WTC11 (cell line): Measurements from ENCODE around the gene TMEM18.

ENCODE experiments used
- IRF1 ChIP-seq: sonication (generic); formaldehyde crosslinking; IDR thresholded peaks from 2 replicates; pipeline ENCODE4 v1.8.0; 2023; ENCODE audit warnings: missing genetic modification reagents
- JUN ChIP-seq: sonication (generic); formaldehyde crosslinking; IDR thresholded peaks from 2 replicates; pipeline ENCODE4 v1.8.0; 2023; ENCODE audit warnings: mild to moderate bottlenecking, missing genetic modification reagents
- MAX ChIP-seq: sonication (generic); formaldehyde crosslinking; IDR thresholded peaks from 2 replicates; pipeline ENCODE4 v1.8.0; 2022; ENCODE audit warnings: mild to moderate bottlenecking, missing genetic modification reagents
- NFE2L1 ChIP-seq: sonication (generic); formaldehyde crosslinking; IDR thresholded peaks from 2 replicates; pipeline ENCODE4 v1.8.1; 2023; ENCODE audit warnings: missing genetic modification reagents
- NR2C2 ChIP-seq: sonication (generic); formaldehyde crosslinking; IDR thresholded peaks from 2 replicates; pipeline ENCODE4 v1.8.0; 2022; ENCODE audit warnings: mild to moderate bottlenecking, missing genetic modification reagents
- USF2 ChIP-seq: sonication (generic); formaldehyde crosslinking; IDR thresholded peaks from 2 replicates; pipeline ENCODE4 v1.8.1; 2023; ENCODE audit warnings: mild to moderate bottlenecking, missing genetic modification reagents, moderate library complexity
- ZNF396 ChIP-seq: fragments of 250-450 bp; sonication (Bioruptor Pico); IDR thresholded peaks from 2 replicates; pipeline ENCODE4 v1.8.0; 2021; ENCODE audit warnings: mild to moderate bottlenecking, moderate library complexity, borderline replicate concordance
- TF ChIP-seq, protein P1 (sequence below): fragments of 200-600 bp; IDR thresholded peaks from 2 replicates; pipeline ENCODE4 v1.8.0; 2022; ENCODE audit warnings: antibody characterized with exemption
- TF ChIP-seq, protein P2 (sequence below): sonication (generic); formaldehyde crosslinking; IDR thresholded peaks from 2 replicates; pipeline ENCODE4 v1.8.1; 2022; ENCODE audit warnings: low read depth, missing genetic modification reagents, borderline replicate concordance

GRCh38 chr2:666441-666840 lies 10.8 kb downstream of the TMEM18 start:
- no peak for TF ChIP-seq USF2 (CRISPR knock-in tag)
- no peak for TF ChIP-seq IRF1 (CRISPR knock-in tag)
- no peak for TF ChIP-seq MAX (CRISPR knock-in tag)
- TF ChIP-seq, protein P1, sequence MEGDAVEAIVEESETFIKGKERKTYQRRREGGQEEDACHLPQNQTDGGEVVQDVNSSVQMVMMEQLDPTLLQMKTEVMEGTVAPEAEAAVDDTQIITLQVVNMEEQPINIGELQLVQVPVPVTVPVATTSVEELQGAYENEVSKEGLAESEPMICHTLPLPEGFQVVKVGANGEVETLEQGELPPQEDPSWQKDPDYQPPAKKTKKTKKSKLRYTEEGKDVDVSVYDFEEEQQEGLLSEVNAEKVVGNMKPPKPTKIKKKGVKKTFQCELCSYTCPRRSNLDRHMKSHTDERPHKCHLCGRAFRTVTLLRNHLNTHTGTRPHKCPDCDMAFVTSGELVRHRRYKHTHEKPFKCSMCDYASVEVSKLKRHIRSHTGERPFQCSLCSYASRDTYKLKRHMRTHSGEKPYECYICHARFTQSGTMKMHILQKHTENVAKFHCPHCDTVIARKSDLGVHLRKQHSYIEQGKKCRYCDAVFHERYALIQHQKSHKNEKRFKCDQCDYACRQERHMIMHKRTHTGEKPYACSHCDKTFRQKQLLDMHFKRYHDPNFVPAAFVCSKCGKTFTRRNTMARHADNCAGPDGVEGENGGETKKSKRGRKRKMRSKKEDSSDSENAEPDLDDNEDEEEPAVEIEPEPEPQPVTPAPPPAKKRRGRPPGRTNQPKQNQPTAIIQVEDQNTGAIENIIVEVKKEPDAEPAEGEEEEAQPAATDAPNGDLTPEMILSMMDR = no peak
- TF ChIP-seq JUN (CRISPR knock-in tag) = no peak
- TF ChIP-seq NFE2L1 (CRISPR knock-in tag) = no peak
- TF ChIP-seq, protein P2, sequence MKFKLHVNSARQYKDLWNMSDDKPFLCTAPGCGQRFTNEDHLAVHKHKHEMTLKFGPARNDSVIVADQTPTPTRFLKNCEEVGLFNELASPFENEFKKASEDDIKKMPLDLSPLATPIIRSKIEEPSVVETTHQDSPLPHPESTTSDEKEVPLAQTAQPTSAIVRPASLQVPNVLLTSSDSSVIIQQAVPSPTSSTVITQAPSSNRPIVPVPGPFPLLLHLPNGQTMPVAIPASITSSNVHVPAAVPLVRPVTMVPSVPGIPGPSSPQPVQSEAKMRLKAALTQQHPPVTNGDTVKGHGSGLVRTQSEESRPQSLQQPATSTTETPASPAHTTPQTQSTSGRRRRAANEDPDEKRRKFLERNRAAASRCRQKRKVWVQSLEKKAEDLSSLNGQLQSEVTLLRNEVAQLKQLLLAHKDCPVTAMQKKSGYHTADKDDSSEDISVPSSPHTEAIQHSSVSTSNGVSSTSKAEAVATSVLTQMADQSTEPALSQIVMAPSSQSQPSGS (CRISPR knock-in tag) = no peak
- no peak for TF ChIP-seq ZNF396 (CRISPR knock-in tag)
- TF ChIP-seq NR2C2 (CRISPR knock-in tag) = no peak
